H9 (cell line): ENCODE results near the gene SOX8. TPM values are rescaled to one million over a fixed set of nuclear protein-coding genes. Genes with fewer than 3 reads are reported as not detected.

ENCODE experiments used
- DNase-seq: peaks from one replicate; pipeline ENCODE4 v3.0.0-alpha.2; 2017
- H2AFZ ChIP-seq: one replicate; pipeline ENCODE4 v1.6.1; 2013; ENCODE audit warnings: mild to moderate bottlenecking, low read length, control low read depth, moderate library complexity
- H2AK5ac ChIP-seq: 2 replicates; pipeline ENCODE4 v1.6.1; 2013; ENCODE audit warnings: low read length, control low read depth, mixed read lengths; ENCODE audit not compliant: insufficient read length
- H2BK120ac ChIP-seq: one replicate; pipeline ENCODE4 v1.6.1; 2013; ENCODE audit warnings: low read depth, mild to moderate bottlenecking, low read length, control low read depth, inconsistent platforms; ENCODE audit not compliant: poor library complexity, severe bottlenecking
- H2BK12ac ChIP-seq: 2 replicates; pipeline ENCODE4 v1.6.1; 2013; ENCODE audit warnings: low read length, control low read depth, mixed read lengths, low read depth; ENCODE audit not compliant: insufficient read length
- H2BK15ac ChIP-seq: 2 replicates; pipeline ENCODE4 v1.6.1; 2013; ENCODE audit warnings: low read depth, low read length, control low read depth
- H2BK20ac ChIP-seq: one replicate; pipeline ENCODE4 v1.6.1; 2013; ENCODE audit warnings: low read depth, mild to moderate bottlenecking, low read length, control low read depth, inconsistent platforms; ENCODE audit not compliant: poor library complexity, severe bottlenecking
- H2BK5ac ChIP-seq: 2 replicates; pipeline ENCODE4 v1.6.1; 2013; ENCODE audit warnings: low read length, control low read depth, mixed read lengths; ENCODE audit not compliant: insufficient read length
- H3K14ac ChIP-seq: 2 replicates; pipeline ENCODE4 v1.6.1; 2013; ENCODE audit warnings: low read length, control low read depth; ENCODE audit not compliant: insufficient read depth
- H3K18ac ChIP-seq: 2 replicates; pipeline ENCODE4 v1.6.1; 2013; ENCODE audit warnings: low read depth, mild to moderate bottlenecking, mixed read lengths, low read length, control low read depth; ENCODE audit not compliant: insufficient read length
- H3K23ac ChIP-seq: 2 replicates; pipeline ENCODE4 v1.6.1; 2013; ENCODE audit warnings: low read length, control low read depth, mixed read lengths, low read depth; ENCODE audit not compliant: insufficient read length
- H3K23me2 ChIP-seq: 2 replicates; pipeline ENCODE4 v1.6.1; 2013; ENCODE audit warnings: low read depth, mild to moderate bottlenecking, mixed read lengths, low read length, control low read depth; ENCODE audit not compliant: insufficient read length, poor library complexity, severe bottlenecking
- H3K27ac ChIP-seq: 2 replicates; pipeline ENCODE4 v1.5.1; 2013; ENCODE audit warnings: low read length, control low read depth, mixed read lengths, low read depth; ENCODE audit not compliant: insufficient read length
- H3K27me3 ChIP-seq: 2 replicates; pipeline ENCODE4 v1.6.1; 2013; ENCODE audit warnings: low read length, control low read depth, inconsistent platforms; ENCODE audit not compliant: insufficient read depth
- H3K4ac ChIP-seq: 2 replicates; pipeline ENCODE4 v1.6.1; 2013; ENCODE audit warnings: low read depth, mild to moderate bottlenecking, control low read depth, inconsistent platforms, low read length, moderate library complexity
- H3K4me1 ChIP-seq: 2 replicates; pipeline ENCODE4 v1.6.1; 2013; ENCODE audit warnings: low read length, control low read depth, inconsistent platforms; ENCODE audit not compliant: insufficient read depth
- H3K4me2 ChIP-seq: 2 replicates; pipeline ENCODE4 v1.6.1; 2013; ENCODE audit warnings: low read length, control low read depth, mixed read lengths; ENCODE audit not compliant: insufficient read length, insufficient read depth
- H3K56ac ChIP-seq: 2 replicates; pipeline ENCODE4 v1.6.1; 2013; ENCODE audit warnings: low read depth, mild to moderate bottlenecking, mixed read lengths, low read length, control low read depth; ENCODE audit not compliant: insufficient read length
- H3K79me1 ChIP-seq: 2 replicates; pipeline ENCODE4 v1.6.1; 2013; ENCODE audit warnings: low read depth, mild to moderate bottlenecking, moderate library complexity, low read length, control low read depth, inconsistent platforms; ENCODE audit not compliant: insufficient read depth, poor library complexity, severe bottlenecking
- H3K79me2 ChIP-seq: 2 replicates; pipeline ENCODE4 v1.6.1; 2013; ENCODE audit warnings: low read length, control low read depth, inconsistent platforms; ENCODE audit not compliant: insufficient read depth
- H3K9ac ChIP-seq: 2 replicates; pipeline ENCODE4 v1.6.1; 2013; ENCODE audit warnings: low read length, control low read depth, mixed read lengths; ENCODE audit not compliant: insufficient read length; ENCODE audit errors: extremely low read depth
- H3K9me3 ChIP-seq: one replicate; pipeline ENCODE4 v1.6.1; 2013; ENCODE audit warnings: low read depth, low read length, inconsistent platforms; ENCODE audit not compliant: control insufficient read depth
- H3T11ph ChIP-seq: one replicate; pipeline ENCODE4 v1.6.1; 2013; ENCODE audit warnings: mild to moderate bottlenecking, low read length, control low read depth, inconsistent platforms
- H4K20me1 ChIP-seq: one replicate; pipeline ENCODE4 v1.6.1; 2013; ENCODE audit not compliant: control insufficient read depth, insufficient read length, insufficient read depth
- H4K5ac ChIP-seq: 2 replicates; pipeline ENCODE4 v1.6.1; 2013; ENCODE audit warnings: low read depth, mild to moderate bottlenecking, mixed read lengths, low read length, control low read depth; ENCODE audit not compliant: insufficient read length
- H4K8ac ChIP-seq: replicated peaks from 2 replicates; pipeline ENCODE4 v1.6.1; 2013; ENCODE audit warnings: low read length, control low read depth, mixed read lengths, low read depth; ENCODE audit not compliant: insufficient read length
- H4K91ac ChIP-seq: 2 replicates; pipeline ENCODE4 v1.6.1; 2013; ENCODE audit warnings: low read depth, mild to moderate bottlenecking, moderate library complexity, mixed read lengths, low read length, control low read depth; ENCODE audit not compliant: insufficient read length
- H3K27ac Mint-ChIP-seq, 3 experiments: 2 replicates in 2 of 3; 3 replicates in 1 of 3; pipeline ENCODE4 v1.8.0; 2020 to 2021; ENCODE audit warnings: mixed read lengths in 3 of 3, mild to moderate bottlenecking in 1 of 3, moderate library complexity in 1 of 3
- H3K27me3 Mint-ChIP-seq: 2 replicates; pipeline ENCODE4 v1.8.0; 2021; ENCODE audit warnings: low read depth, mild to moderate bottlenecking, moderate library complexity, mixed read lengths
- H3K36me3 Mint-ChIP-seq, 3 experiments: 2 replicates in 2 of 3; 3 replicates in 1 of 3; pipeline ENCODE4 v1.8.0; 2020 to 2021; ENCODE audit warnings: low read depth in 3 of 3, mixed read lengths in 3 of 3; ENCODE audit not compliant: insufficient read depth in 1 of 3
- H3K4me1 Mint-ChIP-seq, 2 experiments: 2 replicates each; pipeline ENCODE4 v1.8.0; 2020; ENCODE audit warnings: mixed read lengths in 2 of 2
- H3K4me3 Mint-ChIP-seq, 2 experiments: 2 replicates in 1 of 2; 3 replicates in 1 of 2; pipeline ENCODE4 v1.8.0; 2020 to 2021; ENCODE audit warnings: mild to moderate bottlenecking in 2 of 2, mixed read lengths in 2 of 2, moderate library complexity in 1 of 2
- H3K9me3 Mint-ChIP-seq, 2 experiments: 2 replicates in 1 of 2; 3 replicates in 1 of 2; pipeline ENCODE4 v1.8.0; 2020; ENCODE audit warnings: mild to moderate bottlenecking in 2 of 2, mixed read lengths in 2 of 2, moderate library complexity in 1 of 2
- WGBS: extraction: QIAGEN DNeasy Blood & Tissue Kit; methylation state at CpG from one replicate; pipeline ENCODE4 v1.1.7; 2013; ENCODE audit warnings: missing lambda C conversion rate, low lambda C conversion rate, mixed read lengths; ENCODE audit not compliant: insufficient read length; ENCODE audit errors: extremely low coverage; 5-methylcytosine and 5-hydroxymethylcytosine counted together
- total RNA-seq: library from RNA; stranded (reverse); gene quantifications from 2 replicates; pipeline ENCODE4 v1.2.1, GENCODE V29; 2021
- TF ChIP-seq, protein P1 (sequence below): fragments of 200-600 bp; sonication (generic); conservative IDR thresholded peaks from 3 replicates; pipeline ENCODE4 v1.8.0; 2021; ENCODE audit warnings: antibody characterized with exemption, mild to moderate bottlenecking

The SOX8 gene
- total RNA-seq, 1 experiment from 2014 or later = 8.9 TPM

- Histone ChIP-seq H2BK120ac (no peak overlapping the region), H3K27ac (no peak overlapping the region), H3K9me3 (no peaks in the 10 kb centered on the region), H4K91ac (no peak overlapping the region), H3K4ac (no peak overlapping the region), H3K23ac (no peak overlapping the region), H4K20me1 (no peaks in the 10 kb centered on the region), H2BK12ac (no peak overlapping the region), H3K79me2 (no peaks in the 10 kb centered on the region), H3K27me3 (no peaks in the 10 kb centered on the region), H3K56ac (no peak overlapping the region), H3K9ac (no peak overlapping the region), H2BK5ac (no peak overlapping the region), H2AFZ (no peak overlapping the region), H3K79me1 (no peaks in the 10 kb centered on the region), H2AK5ac (no peak overlapping the region), H3K23me2 (peaks cover 4% of the 10 kb centered on the region), H3K4me2 (no peak overlapping the region), H3K4me1 (no peaks in the 10 kb centered on the region), H2BK20ac (no peak overlapping the region), H4K8ac (no peak overlapping the region), H4K5ac (no peak overlapping the region), H3K18ac (no peak overlapping the region), H2BK15ac (no peak overlapping the region), H3K14ac (peak overlapping the region; percentile 19; the same call in 1 of the 2 replicates), H3T11ph (no peak overlapping the region)
- no peaks in the 10 kb centered on the region for H3K4me1 Mint-ChIP-seq
- no CpG with 5 or more reads among the region's 7 CpGs for WGBS
- H3K4me3 Mint-ChIP-seq = no peak overlapping the region
- H3K9me3 Mint-ChIP-seq = no peaks in the 10 kb centered on the region
- H3K36me3 Mint-ChIP-seq = no peaks in the 10 kb centered on the region
- peaks cover 1% of the 10 kb centered on the region; the same call in 1 of the 2 replicates for H3K27me3 Mint-ChIP-seq
- DNase-seq = no peak
- TF ChIP-seq, protein P1, sequence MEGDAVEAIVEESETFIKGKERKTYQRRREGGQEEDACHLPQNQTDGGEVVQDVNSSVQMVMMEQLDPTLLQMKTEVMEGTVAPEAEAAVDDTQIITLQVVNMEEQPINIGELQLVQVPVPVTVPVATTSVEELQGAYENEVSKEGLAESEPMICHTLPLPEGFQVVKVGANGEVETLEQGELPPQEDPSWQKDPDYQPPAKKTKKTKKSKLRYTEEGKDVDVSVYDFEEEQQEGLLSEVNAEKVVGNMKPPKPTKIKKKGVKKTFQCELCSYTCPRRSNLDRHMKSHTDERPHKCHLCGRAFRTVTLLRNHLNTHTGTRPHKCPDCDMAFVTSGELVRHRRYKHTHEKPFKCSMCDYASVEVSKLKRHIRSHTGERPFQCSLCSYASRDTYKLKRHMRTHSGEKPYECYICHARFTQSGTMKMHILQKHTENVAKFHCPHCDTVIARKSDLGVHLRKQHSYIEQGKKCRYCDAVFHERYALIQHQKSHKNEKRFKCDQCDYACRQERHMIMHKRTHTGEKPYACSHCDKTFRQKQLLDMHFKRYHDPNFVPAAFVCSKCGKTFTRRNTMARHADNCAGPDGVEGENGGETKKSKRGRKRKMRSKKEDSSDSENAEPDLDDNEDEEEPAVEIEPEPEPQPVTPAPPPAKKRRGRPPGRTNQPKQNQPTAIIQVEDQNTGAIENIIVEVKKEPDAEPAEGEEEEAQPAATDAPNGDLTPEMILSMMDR = no peak
- H3K27ac Mint-ChIP-seq = no peak overlapping the region
These were observed 53.5 kb downstream of the SOX8 start for GRCh38 chr16:1035066-1035415.
